ENCODE results near the gene RNF167. TPM values are rescaled to one million over a fixed set of nuclear protein-coding genes. Genes with fewer than 3 reads are reported as not detected.

The RNF167 gene
- 100 to 1,000 TPM; 136 to 139 (median 137) TPM for polyA plus RNA-seq (ENCODE audit: insufficient read length in 3 of 3)

GRCh38 chr17:4939796-4940554 lies at the start of gene RNF167, which contains the start of gene SLC25A11:
RNF167 (plus strand) TSS chr17:4940268; CDS start chr17:4940910, 642 bp downstream.
SLC25A11 (minus strand) TSS chr17:4940046; CDS start chr17:4939910, 136 bp downstream.
- peak; percentile 98 to 99 (median 99) for DNase-seq (ENCODE audit: low read depth in 3 of 3, low spot score in 2 of 3)

- no peak for DNase-seq (ENCODE audit: low read depth in 3 of 3, low spot score in 2 of 3)
Observed at GRCh38 chr17:4891411-4892410, 48.4 kb upstream of the RNF167 start.

GRCh38 chr17:4892499-4893221 lies 47.4 kb upstream of the RNF167 start:
- no peak for DNase-seq (ENCODE audit: low read depth in 3 of 3, low spot score in 2 of 3)

- DNase-seq (ENCODE audit: low read depth in 3 of 3, low spot score in 2 of 3) = no peak
Observed at GRCh38 chr17:4893272-4893671, 46.8 kb upstream of the RNF167 start.

GRCh38 chr17:4893721-4894560 lies 46.1 kb upstream of the RNF167 start:
- no peak for DNase-seq (ENCODE audit: low read depth in 3 of 3, low spot score in 2 of 3)

GRCh38 chr17:4895121-4895520 lies 44.9 kb upstream of the RNF167 start:
- DNase-seq (ENCODE audit: low read depth in 3 of 3, low spot score in 2 of 3) = no peak

GRCh38 chr17:4895657-4896331 lies 44.3 kb upstream of the RNF167 start:
- no peak for DNase-seq (ENCODE audit: low read depth in 3 of 3, low spot score in 2 of 3)

GRCh38 chr17:4896332-4897197 lies 43.5 kb upstream of the RNF167 start:
- DNase-seq (ENCODE audit: low read depth in 3 of 3, low spot score in 2 of 3) = no peak

- DNase-seq (ENCODE audit: low read depth in 3 of 3, low spot score in 2 of 3) = no peak
Observed at GRCh38 chr17:4897198-4897687, 42.8 kb upstream of the RNF167 start.

- no peak for DNase-seq (ENCODE audit: low read depth in 3 of 3, low spot score in 2 of 3)
Observed at GRCh38 chr17:4897785-4898184, 42.3 kb upstream of the RNF167 start.

- no peak for DNase-seq (ENCODE audit: low read depth in 3 of 3, low spot score in 2 of 3)
Observed at GRCh38 chr17:4898351-4898750, 41.7 kb upstream of the RNF167 start.

GRCh38 chr17:4898927-4899326 lies 41.1 kb upstream of the RNF167 start:
- DNase-seq (ENCODE audit: low read depth in 3 of 3, low spot score in 2 of 3) = no peak

- no peak for DNase-seq (ENCODE audit: low read depth in 3 of 3, low spot score in 2 of 3)
Observed at GRCh38 chr17:4899341-4900230, 40.5 kb upstream of the RNF167 start, which contains the start of gene C17orf107. C17orf107 (plus strand) TSS chr17:4899536; CDS start chr17:4899763, 227 bp downstream.

- no peak for DNase-seq (ENCODE audit: low read depth in 3 of 3, low spot score in 2 of 3)
Observed at GRCh38 chr17:4900231-4901107, 39.6 kb upstream of the RNF167 start.

GRCh38 chr17:4901108-4901647 lies 38.9 kb upstream of the RNF167 start:
- no peak for DNase-seq (ENCODE audit: low read depth in 3 of 3, low spot score in 2 of 3)
